GM08714 (cell line): ENCODE results near the gene ARID1B.
"Not testable (repeated sequence)": the region's sequence is repeated elsewhere in the genome, so short reads cannot be mapped to it uniquely, and the experiment has no call there.

Experiments used
- H3K4me3 ChIP-seq: fragments of 200-500 bp; sonication (Bioruptor generic); 2 replicates; pipeline ENCODE4 v1.5.1; 2014; ENCODE audit warnings: mild to moderate bottlenecking, low read length, inconsistent platforms
- ZNF274 ChIP-seq: IDR thresholded peaks from 2 replicates; pipeline ENCODE4 v1.6.1; 2012; ENCODE audit warnings: mild to moderate bottlenecking, low read depth, low read length

ARID1B gene

DNA sequence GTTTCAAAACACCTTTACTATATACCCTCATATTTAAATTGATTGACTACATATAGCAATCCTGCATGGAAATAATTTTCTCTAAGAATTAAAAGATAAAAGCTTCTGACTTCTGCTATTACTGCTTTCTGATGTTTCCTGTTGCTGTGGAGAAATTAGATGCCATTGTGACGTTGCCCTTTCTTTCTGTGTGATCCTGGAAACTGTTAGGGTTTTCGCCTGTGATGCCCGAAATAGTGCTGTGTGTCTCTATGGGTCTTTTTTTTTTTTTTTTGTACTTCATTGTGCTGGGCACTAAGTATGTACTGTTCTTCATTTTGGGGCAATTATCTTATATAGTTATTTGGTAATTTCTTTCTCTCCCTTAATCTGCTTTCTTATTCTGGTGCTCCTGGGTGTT is 205.0 kb downstream of the ARID1B start:
- TF ChIP-seq ZNF274, result no peak

GRCh38 chr6:156982864-156983263 is 205.7 kb downstream of the ARID1B start:
- not testable (repeated sequence) for H3K4me3 ChIP-seq

More for the DNA sequence above, 205.0 kb downstream of the ARID1B start:
- H3K4me3 ChIP-seq, result no peak overlapping the region

GRCh38 chr6:156984178-156984738 is 207.1 kb downstream of the ARID1B start:
- no peak overlapping the region for H3K4me3 ChIP-seq
- TF ChIP-seq ZNF274, result no peak

DNA sequence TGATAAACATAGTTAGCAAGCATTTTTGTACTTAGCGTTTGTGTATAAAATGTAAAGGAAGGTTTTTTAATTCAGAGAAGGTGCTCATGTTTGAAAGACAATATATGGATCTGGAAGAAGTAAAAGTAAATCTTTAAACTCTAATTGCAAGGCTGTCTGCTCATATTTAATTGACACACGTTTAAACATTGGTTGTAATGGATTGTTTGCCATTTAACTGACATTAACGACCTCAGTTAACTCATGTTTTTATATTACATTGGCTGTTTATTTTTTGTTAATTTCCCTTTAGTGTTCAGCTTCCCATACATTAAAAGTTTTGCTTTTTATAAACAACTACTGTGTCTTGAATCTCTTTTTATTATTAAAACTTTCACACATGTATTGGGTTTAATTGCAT is 208.1 kb downstream of the ARID1B start:
- no peak overlapping the region for H3K4me3 ChIP-seq
- TF ChIP-seq ZNF274, result no peak

GRCh38 chr6:156988276-156989158 is 211.3 kb downstream of the ARID1B start:
- H3K4me3 ChIP-seq, result no peak overlapping the region; the same call in 1 of the 2 replicates
- TF ChIP-seq ZNF274, result no peak

DNA sequence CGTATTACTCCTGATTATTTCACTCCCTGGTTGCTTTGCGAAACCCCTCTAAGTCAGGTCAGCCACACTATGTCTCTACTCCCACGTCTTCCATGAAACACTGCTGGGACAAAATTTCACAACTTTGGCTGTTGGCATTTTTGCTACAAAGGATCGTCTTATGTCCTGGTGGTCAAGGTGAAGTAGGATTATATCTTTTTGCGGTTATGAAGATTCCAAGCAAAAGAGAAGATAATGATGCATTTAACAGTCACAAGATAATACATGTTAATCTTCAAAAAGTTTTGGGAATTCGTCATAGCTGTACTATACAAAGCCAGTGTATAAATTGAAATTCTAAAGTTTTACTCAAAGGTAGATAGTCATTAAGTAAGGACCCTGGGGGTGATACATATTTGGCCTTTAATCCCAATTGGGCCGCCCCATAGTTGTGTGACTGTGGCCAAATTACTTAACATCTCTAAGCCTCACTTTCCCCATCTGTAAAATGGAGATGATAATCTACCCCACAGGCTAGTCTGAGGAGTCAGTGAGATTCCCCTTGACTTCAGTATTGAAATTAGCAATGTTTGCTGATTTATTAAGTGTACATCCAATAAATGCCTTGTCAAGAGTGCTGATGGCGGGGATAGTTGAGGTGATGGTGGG is 212.1 kb downstream of the ARID1B start:
- H3K4me3 ChIP-seq, result no peak overlapping the region
- no peak for TF ChIP-seq ZNF274

- H3K4me3 ChIP-seq, result no peak overlapping the region
- no peak for TF ChIP-seq ZNF274
Observed at GRCh38 chr6:156992020-156992804, 215.0 kb downstream of the ARID1B start.

DNA sequence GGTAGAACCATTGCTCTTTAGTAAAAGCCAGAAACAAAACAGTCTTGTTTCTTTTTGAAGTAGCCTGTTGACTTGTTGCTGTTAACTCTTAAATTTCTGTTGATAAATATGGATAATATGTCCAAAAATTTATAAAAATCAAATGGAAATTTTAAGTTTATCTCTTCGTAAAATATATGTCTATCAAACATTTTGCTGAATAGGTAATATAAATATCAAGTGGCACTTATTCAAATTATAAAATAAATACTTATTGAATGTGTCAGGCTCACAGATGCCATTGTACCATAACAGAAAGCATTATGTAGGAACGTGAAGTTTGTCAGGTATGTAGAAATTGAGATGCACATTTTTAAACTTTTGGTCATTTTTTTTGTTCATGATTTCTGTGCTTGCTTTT is 216.5 kb downstream of the ARID1B start:
- TF ChIP-seq ZNF274, result no peak
- H3K4me3 ChIP-seq, result no peak overlapping the region

GRCh38 chr6:156994215-156995076 is 217.3 kb downstream of the ARID1B start:
- H3K4me3 ChIP-seq, result no peak overlapping the region
- no peak for TF ChIP-seq ZNF274

GRCh38 chr6:156995502-156995901 is 218.3 kb downstream of the ARID1B start:
- no peak for TF ChIP-seq ZNF274

DNA sequence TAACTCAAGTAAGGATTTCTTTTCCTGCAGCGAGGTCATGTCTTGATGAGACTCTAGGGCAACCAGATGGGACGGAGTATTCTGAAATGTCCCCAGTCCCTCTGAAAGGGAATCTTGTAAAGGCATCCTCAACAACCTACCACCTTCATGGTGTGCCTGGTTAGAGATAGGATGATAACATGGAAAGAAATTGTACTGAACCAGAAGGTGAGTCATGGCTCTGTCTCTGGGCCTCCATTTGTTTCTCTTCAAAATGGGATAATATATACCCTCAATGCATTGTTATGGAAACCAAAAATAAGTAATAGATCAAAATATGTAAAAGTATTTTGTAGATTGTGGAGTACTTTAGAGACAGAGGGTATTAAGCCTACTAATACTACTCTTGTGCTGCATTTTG is 219.1 kb downstream of the ARID1B start:
- H3K4me3 ChIP-seq, result no peak overlapping the region
- TF ChIP-seq ZNF274, result no peak

More at GRCh38 chr6:156995502-156995901, 218.3 kb downstream of the ARID1B start:
- H3K4me3 ChIP-seq, result no peak overlapping the region

DNA sequence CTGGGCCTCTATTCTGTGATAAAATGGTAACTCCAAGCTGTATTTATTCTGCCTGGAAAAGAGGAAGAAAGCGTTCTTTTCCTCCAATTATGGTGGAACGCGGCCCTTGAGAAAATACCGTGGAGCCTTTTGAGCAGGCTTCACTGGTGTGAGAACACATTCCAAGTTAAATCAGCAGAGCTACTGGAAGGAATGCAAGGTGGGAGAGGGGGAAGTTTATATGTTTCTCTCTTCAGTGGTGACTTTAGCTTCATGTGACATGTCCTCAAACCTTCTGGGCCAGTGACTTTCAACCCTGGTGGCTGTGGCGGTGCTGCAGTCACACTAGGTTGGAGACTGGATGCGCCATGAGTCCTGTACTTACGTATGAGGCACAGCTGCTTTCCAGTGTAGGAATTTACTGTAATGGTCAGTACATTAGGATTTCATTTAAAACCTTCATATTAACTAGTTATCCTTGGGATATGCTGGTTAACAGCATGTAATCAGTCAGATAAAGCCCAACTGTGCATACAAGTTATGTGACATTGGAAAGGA is 221.7 kb downstream of the ARID1B start:
- TF ChIP-seq ZNF274, result no peak
- H3K4me3 ChIP-seq, result no peak overlapping the region

DNA sequence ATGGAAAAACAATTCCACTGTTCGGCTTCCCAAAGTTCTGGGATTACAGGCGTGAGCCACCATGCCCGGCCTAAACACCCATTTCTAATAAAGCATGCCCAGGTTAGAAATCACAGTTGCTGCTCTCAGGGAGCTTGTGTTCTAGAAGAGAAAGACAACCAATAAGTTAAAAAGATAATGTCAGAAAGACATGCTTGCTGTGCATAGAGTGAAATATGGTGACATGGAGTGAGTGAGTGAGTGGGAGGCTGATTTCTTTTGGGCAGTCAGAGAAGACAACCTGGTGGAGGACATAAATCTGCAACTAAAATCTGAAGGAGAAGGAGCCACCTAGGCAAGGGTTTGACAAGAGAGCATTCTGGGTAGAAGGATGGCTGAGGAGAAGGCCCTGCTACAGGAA is 222.6 kb downstream of the ARID1B start:
- no peak overlapping the region for H3K4me3 ChIP-seq
- TF ChIP-seq ZNF274, result no peak
